Hematopoietic multipotent progenitor cell treated with erythropoietin and hydrocortisone succinate and interleukin-3 and kit ligand, for 15 days (in vitro differentiated cells): ENCODE data around the gene ADAMTS6.
"Not testable (repeated sequence)": the region's sequence is repeated elsewhere in the genome, so short reads cannot be mapped to it uniquely, and the experiment has no call there.

Experiments
- DNase-seq: peaks from one replicate; pipeline ENCODE4 v3.0.0-alpha.2; 2015; ENCODE audit warnings: low spot score

The ADAMTS6 gene

DNA sequence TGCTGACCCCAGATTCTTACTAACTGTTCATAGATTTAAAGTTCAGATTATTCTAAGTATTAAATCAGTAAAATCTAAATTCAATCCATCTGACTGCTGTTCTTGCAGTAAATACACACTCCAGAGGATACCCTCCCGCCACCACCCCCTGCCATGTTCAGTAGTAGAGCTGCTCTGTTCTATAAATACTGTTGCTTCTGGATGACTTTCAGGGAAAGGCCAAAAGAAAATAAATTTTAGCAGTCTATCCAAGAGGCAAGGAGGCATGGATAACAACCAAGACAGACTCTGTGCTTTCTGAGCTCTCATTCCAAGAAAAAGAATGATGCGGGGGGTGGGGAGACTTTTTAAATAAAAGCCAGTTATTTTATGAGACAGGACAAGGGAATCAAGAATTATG lies 115.1 kb downstream of the ADAMTS6 start:
- no peak for DNase-seq

DNA sequence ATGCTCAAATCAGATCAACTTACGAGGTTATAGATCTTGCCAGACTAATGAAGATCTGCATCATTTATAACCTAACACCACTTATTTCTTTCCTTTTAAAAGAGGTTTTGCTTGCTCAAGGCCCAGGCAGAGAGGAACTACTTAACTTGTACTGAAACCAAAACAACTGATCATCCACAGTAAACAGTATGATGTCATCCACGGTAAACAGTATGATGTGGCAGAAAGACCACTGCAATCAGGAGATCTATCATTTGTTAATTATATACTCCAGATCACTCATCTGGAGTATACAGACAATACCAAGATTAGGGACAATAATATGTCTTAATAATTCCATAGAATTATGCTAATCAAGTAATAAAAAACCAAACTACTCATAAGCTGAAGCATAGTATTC lies 116.8 kb downstream of the ADAMTS6 start:
- DNase-seq: no peak

DNA sequence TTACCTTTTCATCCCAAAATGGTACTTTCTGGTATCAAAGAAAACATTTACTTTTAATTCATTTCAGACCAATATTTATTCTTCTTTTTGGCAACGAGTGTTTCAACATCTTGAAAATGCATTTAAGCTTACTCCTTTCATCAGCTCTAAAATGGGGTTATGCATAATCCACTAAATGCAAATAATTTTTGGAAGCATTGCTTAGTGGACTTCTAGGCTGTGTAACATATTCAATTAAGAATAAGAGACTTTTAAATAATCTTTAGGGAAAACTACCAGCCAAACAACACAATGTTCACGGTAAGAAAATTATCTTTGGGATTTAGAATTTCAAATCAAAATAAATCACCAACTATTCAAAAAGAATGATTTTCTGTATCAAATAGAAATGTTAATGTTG lies 118.2 kb downstream of the ADAMTS6 start:
- DNase-seq: no peak

DNA sequence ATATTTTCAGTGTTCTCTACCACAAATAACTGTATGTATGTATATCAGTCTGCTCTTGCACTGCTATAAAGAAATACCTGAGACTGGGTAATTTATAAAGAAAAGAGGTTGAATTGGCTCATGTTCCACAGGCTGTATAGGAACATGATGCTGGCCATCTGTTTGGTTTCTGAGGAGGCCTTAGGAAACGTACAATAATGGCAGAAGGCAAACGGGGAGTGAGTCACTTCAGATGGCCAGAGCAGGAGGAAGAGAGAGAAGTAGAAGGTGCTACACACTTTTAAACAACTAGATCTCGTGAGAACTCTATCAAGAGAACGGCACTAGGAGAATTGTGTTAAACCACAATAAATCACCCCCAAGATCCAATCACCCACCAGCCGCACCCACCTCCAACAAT lies 121.7 kb downstream of the ADAMTS6 start:
- no peak for DNase-seq

DNA sequence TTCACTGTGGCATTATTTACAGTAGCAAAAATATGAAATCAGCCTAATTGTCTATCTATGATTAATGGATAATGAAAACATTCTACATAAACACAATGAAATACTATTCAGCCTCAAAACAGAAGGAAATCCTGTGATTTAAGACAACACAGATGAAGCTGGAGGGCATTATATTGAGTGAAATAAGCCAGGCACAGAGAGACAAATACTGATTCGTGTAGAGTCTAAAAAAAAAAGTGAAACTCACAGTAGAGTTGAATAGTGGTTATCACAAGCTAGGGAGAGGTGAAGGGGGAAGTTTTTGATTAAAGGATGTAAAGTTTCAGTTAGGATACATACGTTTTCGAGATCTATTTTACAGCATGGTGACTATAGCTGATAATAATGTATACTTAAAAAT lies 122.2 kb downstream of the ADAMTS6 start:
- no peak for DNase-seq

DNA sequence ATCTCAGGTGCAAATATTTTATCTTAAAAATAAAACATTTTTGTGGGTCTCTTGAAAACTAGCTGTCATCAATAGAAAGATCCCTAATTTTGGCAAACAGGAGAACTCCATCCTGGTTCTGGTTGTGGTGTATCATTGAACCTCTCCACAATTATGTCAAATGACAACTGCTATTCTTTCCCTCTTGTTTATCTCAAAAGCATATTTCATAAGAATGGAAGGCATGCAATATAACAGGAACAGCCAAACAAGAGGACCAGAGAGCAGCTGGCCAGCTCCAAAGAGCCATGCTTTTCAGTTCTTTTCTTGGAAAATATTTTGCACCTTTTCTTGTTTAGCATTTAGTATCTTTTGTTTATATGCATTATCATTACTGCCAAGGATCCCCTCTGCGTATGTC lies 125.4 kb downstream of the ADAMTS6 start:
- no peak for DNase-seq

DNA sequence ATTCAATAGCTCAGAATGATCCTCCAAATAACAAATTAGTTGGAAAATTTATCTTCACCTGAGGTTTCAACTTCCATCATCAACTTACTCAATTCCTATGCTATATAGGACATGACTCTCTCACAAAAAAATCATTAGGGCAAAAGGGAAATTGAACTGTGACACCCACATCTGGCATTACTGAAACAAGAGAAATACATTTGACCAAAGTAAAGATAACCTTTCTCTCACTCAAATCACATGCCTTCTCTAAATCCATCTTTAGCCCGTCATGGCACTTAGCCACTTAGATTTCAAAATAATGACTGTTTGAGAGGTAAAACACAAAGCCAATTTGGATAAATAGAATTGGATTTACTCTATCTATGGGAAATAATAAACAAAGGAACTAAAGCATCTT lies 126.4 kb downstream of the ADAMTS6 start:
- DNase-seq: no peak

DNA sequence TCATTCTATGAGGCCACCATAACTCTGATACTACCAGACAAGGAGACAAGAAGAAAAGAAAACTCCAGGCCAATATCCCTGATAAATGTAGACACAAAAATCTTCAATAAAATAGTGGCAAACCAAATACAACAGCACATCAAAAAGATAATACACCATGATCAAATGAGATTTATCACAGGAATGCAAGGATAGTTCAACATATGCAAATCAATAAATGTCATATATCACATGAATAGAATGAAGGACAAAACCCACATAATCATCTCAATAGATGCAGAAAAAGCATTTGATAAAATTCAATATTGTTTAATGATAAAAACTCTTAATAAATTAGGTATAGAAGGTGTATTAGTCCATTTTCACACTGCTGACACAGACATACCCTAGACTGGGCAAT lies 139.9 kb downstream of the ADAMTS6 start:
- no peak for DNase-seq

DNA sequence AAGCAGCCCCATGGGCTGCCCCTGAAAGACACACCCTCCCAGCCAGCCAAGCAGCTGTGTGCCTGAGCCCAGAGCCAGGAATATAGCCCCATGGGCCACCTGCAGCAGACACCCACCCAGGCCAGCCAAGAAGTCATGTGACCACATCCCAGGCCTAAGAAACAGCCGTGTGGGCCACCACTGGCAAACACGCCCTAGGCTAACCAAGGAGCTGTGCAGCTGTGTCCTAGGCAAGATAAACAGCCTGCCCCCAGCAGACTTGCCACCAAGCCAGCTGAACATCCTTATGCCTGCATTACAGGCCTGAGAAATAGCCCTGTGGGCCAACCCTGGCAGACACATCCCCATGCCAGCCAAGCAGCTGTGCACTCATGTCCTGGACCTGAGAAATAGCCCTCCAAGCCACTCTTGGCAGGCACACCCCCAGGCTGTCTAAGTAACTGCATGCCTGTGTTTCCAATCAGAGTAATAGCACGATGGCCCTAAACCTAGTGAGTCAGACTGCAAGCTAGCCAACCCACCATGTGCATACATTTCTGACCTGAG lies 143.0 kb downstream of the ADAMTS6 start:
- no peak for DNase-seq

DNA sequence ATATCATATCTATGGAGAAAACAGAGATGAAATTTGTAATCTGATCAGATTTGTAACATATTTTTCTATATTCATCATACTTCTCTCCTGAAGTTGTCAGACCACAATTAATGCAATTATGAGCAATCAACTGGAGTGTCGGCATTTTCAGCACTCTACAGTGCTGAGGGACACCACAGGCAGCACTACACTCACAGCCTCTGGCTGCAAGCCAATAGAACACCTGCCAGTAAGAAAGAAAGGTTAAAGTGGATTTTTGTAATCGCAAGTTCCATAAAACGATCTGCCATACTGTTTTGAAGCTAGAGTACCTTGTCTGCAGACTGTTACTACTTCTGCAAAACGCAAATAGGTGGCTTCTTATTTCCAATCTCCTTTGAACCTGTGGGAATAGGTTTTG lies 147.6 kb downstream of the ADAMTS6 start:
- no peak for DNase-seq

DNA sequence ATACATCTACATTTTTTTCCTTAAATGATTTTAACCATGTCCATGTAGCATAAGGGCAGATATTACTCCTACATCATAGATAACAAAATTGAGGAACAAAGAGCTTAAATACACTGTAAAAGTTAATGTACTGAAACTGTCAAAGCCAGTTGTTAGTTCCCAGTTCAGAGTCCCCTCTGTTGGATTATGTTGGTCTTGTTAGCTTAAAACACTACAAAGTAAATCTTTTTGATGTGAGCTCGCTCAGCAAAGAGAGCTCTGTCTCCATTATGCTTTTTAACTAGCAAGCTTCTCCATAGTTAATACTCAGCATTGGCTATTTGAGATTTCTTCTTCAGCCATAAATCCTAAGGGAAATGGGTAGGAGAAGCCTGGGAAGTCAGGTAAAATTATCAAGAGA lies 149.1 kb downstream of the ADAMTS6 start:
- DNase-seq: no peak

DNA sequence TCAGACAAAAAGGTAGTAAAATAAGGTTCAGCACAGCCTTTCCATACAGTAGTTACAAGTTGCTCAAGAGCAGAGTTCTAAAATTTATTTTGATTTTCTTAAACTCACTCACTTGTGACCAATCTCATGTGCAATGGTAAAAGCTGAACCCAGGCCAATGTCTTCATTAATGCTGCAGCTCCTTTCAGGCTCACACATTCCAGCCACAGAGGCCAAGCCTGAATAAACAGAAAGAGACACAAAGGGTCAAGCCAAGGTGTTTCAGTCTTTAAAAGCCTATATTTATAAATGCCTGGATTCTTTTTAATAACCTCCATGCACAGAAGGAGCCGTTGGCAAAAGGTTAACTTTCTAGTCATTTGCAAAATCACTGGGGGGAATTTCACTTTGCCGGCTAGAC lies 152.5 kb downstream of the ADAMTS6 start:
- DNase-seq: no peak

DNA sequence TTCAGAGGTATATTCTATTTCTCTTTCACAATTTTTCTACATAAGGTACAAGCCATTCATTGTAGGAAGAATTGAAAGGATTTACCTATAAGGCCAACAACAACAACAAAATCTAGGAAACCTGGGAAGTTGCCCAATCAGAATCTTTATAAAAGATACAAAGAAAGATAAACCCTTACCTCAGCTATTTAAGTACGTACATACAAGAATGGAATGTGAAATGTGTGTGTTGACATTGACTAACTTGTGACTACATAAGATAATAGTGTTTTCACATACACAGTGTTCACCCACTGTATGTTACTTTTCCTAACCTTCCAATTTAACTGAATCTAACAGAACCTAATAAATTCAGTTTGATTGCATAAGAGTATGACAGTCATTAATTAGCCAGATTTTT lies 154.1 kb downstream of the ADAMTS6 start:
- no peak for DNase-seq

DNA sequence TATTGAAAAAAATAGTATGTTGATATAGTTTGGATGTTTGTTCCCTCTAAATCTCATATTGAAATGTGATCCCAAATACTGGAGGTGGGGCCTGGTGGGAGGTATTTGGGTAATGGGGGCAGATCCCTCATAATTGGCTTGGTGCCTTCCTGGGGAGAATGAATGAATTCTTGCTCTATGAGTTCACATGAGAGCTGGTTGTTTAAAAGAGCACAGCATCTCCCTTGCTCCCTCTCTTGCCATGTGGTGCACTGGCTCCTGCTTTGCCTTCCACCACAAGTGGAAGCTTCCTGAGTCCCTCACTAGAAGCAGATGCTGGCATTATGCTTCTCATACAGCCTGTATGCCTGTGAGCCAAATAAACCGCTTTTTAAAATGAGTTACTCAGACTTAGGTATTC lies 154.8 kb downstream of the ADAMTS6 start:
- DNase-seq: no peak

DNA sequence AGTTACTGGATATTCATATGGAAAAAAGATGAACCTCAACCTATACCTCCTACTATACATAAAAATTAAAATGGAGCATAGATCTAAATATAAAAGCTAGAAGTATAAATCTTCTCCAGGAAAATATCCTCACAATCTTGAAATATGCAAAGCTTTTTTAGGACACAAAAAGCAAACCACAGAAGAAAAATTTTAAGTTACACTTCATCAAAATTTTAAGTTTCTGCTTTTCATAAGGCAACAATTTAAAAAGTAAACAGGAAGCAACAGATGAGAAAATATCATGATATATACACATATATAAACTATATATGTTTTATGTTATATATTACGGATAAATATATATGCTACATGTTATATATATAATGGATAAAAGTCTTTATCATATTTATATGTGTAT lies 157.5 kb downstream of the ADAMTS6 start:
- no peak for DNase-seq

DNA sequence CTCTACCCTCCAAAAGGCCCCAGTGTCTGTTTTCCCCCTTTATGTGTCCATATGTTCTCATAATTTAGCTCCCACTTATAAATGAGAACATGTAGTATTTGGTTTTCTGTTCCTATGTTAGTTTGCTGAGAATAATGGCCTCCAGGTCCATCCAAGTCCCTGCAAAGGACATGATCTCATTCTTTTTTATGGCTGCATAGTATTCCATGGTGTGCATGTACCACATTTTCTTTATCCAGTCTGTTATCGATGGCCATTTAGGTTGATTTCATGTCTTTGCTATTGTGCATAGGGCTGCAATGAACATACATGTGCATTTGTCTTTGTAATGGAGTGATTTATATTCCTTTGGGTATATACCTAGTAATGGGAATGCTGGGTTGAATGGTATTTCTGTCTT lies 161.0 kb downstream of the ADAMTS6 start:
- not testable (repeated sequence) for DNase-seq

DNA sequence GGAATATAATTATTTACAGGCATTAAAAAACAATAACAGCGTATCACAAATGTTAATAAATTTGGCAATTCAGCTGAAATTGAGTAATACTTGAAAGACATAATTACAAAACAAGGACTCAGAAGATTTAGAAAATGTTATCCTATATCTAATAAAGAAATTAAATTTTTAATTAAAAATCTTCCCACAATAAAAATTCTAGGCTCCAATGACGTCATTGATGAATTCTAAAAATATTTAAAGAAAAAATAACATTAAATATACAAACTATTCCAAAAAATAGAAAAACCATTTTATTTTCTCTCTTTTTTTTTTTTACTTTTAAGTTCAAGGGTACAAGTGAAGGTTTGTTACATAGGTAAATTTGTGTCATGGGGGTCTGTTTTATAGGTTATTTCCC lies 161.5 kb downstream of the ADAMTS6 start:
- no peak for DNase-seq

DNA sequence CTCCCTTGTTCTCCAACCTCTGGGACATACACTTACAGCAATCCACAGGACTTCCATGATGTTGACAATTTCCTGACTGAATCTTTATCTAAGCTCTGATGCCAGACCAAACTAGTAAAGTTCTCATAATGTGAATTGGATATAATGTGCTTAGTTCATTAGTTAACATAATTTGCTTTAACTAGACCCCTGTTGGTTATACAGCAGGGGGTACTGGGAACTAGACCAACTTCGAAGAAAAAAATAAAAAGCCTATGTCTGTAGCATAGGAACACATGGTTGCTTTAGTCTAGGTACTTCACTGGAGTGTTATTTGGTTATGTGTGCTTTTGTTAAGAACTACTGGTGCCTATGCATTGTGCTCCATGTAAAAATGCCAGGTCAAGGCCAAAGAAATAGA lies 173.8 kb downstream of the ADAMTS6 start:
- no peak for DNase-seq

DNA sequence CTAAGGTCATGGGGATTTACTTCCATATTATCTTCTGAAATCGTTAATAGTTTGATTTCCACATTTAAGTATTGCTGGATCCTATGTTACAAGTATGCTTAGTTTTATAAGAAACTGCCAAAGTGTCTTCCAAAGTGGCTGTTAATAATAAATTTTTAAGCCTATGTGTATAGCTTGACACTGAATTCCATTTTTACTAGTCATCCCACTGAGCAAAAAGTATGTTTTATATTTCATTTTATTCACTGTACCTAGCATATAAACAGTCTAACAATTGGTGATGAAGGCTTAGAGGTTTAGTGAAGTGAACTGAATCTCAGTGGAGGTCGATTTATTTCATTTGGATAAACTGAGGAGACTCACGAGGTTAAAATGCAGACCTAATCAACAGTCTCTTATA lies 174.6 kb downstream of the ADAMTS6 start:
- DNase-seq: no peak

DNA sequence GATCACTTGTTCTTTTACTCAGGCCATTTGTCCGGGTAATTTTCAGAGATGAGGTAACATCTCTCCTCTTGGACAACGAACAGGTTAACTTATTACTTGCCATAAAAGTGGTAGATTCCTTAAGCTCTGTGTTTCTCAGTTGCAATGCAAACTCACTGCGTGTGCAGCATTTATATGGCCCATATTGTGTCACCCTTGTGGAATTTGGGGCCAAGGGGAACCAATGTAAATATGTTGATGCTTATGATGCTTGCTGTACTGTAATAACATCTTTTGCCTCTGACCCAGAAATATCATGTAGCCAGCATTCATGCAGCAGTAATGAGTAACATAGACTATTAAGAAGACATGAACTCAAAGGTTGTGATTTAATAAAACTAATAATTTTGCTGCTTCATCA lies 175.8 kb downstream of the ADAMTS6 start:
- DNase-seq: no peak

DNA sequence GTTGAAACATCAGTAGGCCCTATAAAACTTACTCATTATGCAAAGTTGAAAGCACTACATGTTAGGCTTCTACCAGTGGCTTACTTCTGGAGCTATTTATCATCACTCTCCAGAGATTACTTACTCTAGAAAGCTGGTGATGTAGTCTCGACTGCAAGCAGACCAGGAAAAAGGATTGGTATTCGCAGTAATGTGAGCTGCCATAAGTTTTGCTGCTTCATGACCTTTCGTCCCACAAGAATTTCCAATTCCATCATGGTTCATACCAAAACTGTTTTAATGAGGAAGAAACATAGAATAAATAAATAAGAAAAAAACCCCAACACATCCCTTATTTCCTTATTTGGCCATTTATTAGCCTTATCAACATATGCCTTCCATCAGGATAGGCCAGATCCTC lies 181.9 kb downstream of the ADAMTS6 start:
- DNase-seq: no peak

DNA sequence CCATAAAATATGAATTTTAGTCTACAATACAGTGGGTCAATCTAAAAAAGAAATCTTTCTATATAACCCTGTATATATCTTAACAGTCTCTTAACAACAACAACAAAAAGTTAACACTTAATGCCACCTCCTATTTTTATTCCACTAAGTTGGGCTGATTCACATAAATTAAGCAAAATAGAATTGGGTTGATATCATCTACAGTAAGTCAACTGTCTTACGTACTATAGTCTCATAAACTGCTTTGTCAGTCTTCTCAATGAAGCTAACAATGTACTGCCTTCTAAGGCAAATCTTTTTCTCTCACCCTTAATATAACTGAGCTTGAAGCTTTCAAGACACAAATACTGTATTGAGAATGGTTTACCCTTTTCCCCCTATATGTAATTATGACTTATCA lies 185.7 kb downstream of the ADAMTS6 start:
- no peak for DNase-seq

DNA sequence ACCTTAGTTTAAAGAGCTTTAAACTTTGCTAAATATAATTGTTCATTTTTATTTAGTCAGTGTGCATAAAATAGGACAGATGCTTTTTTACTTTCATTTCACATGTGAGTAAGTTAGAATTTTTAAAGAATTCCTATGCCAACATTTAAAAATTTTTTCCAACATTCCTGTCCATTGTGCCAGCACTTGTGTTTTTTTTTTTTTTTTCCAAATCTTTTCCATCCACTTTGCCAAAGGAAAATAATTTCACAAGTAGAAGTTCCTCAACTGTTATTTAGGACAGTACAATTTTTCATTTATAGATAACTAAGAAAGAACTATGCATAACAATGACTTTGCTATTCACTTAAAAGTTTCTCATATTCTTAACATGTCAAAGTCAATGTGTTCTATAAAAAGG lies 189.5 kb downstream of the ADAMTS6 start:
- no peak for DNase-seq

DNA sequence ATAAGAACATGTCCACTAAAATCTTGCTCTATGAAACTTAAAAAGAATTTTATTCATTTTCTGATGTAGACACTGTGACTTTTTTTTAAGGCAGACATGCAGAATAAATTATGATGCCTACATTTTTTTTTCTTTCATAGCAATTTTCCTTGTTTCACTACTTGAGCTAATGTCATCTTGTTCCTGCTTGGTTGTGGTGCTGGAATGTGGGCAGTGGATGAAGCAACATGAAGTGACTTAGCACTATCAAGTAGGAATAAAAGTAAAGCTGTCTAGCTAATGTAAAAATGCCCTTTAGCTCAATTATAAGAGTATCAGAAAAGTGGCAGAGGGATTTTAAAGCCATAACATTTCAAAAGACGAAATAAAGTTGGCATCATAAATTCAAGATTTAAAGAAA lies 191.0 kb downstream of the ADAMTS6 start:
- DNase-seq: no peak

DNA sequence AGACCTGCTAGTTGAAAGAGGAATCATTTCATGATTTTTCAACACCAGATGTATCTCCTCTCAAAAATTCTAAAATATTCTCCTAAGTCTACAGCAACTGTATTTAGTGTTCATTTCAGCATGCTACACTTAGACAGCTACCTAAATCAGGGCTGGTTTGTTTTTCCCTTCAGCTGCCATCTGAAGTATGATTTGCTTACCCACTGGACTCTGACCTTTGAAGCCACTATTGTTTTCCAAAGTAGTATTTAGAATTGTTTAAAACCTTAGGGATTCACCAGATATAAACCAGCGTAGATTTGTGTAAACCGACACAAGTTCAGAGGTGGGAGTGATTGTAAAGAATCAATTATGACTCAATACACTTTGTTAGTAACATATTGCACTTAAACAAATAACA lies 193.1 kb downstream of the ADAMTS6 start:
- DNase-seq: no peak
